Stimulated activated naive CD8-positive, alpha-beta T cell treated with anti-CD3 and anti-CD28 coated beads, Interleukin-15, amount 100 ng/mL, for 72 hours (primary cell): ENCODE results near the gene RASA4B.
"Not testable (repeated sequence)": the region's sequence is repeated elsewhere in the genome, so short reads cannot be mapped to it uniquely, and the experiment has no call there.

Experiments used
- ATAC-seq: fragments of 150-1000 bp; cut with Tn5 transposase; 2 replicates; pipeline ENCODE4 v1.10.0; 2021; ENCODE audit warnings: mild to moderate bottlenecking, moderate library complexity
- DNase-seq, 2 donors: peaks; one replicate each; pipeline ENCODE4 v3.0.0; 2021 to 2022
- H3K27ac Mint-ChIP-seq, 2 donors: one replicate each; pipeline ENCODE4 v1.8.0; 2022; ENCODE audit warnings: mild to moderate bottlenecking in 2 of 2, mixed read lengths in 2 of 2, moderate library complexity in 2 of 2
- H3K27me3 Mint-ChIP-seq: one replicate; pipeline ENCODE4 v1.8.0; 2022; ENCODE audit warnings: mixed read lengths
- H3K4me1 Mint-ChIP-seq: one replicate; pipeline ENCODE4 v1.8.0; 2022; ENCODE audit warnings: mild to moderate bottlenecking, mixed read lengths
- H3K4me3 Mint-ChIP-seq, 2 donors: one replicate each; pipeline ENCODE4 v1.8.0; 2022; ENCODE audit warnings: mild to moderate bottlenecking in 2 of 2, mixed read lengths in 2 of 2, moderate library complexity in 1 of 2
- H3K9me3 Mint-ChIP-seq, 2 donors: one replicate each; pipeline ENCODE4 v1.8.0; 2022; ENCODE audit warnings: mixed read lengths in 2 of 2

RASA4B gene

DNA sequence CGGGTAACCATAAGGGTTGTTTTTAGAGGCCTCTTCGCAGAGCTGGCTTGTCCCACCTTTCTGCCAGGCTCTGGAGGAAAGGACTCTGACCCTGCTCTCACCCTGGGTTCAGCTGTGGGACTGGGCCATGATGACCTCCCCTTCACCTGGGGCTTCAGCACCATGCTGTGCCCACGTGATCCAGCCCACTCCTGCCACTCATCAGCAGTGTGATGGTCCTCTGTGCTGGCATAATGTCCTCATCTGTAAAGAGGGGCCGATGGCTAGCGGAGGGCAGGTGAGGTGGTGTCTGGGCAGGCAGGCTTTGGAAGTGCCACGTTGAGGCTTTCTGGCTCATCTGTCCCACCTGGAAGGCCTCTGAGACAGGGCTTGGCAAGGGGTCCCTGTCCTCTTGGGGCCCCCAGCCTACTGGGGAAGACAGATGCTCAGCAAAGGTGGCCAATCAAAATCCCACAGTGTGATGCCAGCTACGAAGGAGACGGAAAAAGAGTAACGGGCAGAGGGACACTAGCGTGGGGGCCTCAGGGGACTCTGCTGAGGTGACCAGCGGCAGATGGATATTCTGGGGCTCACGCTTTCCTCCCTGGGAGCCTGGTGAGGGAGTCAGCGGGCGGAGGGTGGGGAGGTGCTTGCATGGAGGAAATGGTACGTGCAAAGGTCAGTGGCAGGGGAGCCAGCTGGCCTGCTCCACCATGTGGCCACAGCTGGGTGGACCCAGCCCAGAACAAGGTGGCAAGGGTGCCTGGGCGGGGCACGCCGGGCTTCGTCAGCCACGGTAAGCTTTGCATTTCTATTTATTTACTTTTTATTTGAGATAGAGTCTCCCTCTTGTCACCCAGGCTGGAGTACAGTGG is 47.4 kb downstream of the RASA4B start:
- DNase-seq: no peak
- Mint-ChIP-seq H3K4me3 (no peak overlapping the region), H3K27ac (peak overlapping the region in 1 of 2 donors; percentile 74), H3K9me3 (no peaks in the 10 kb centered on the region), H3K4me1 (peaks cover 24% of the 10 kb centered on the region), H3K27me3 (no peaks in the 10 kb centered on the region)
- ATAC-seq: no peak

DNA sequence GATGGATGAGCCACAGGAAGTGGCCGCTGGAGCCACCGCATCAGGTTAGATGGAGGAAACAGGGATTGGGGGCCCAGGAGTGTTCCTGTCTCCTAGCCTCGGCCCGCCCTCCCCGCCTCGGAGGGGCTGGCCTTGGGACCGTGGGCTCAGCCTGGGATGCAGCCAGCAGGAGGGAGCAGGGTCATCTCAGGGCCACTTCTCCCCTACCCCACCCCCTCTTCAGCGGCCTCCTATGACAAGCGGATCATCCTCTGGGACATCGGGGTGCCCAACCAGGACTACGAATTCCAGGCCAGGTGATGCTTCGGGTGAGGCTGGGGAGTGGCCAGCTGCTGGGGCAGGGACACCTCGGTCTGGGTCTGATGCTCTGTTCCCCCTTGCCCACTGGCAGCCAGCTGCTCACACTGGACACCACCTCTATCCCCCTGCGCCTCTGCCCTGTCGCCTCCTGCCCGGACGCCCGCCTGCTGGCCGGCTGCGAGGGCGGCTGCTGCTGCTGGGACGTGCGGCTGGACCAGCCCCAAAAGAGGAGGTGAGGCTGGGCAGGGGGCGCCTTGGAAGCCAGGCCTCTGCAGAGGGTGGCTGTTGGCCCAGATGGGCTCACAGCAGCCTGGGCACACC is 48.1 kb downstream of the RASA4B start:
- Mint-ChIP-seq H3K4me1 (peaks cover 26% of the 10 kb centered on the region), H3K27ac (peak overlapping the region in 1 of 2 donors; percentile 95), H3K9me3 (no peaks in the 10 kb centered on the region), H3K4me3 (no peak overlapping the region), H3K27me3 (no peaks in the 10 kb centered on the region)
- DNase-seq (no peak), ATAC-seq (no peak)

DNA sequence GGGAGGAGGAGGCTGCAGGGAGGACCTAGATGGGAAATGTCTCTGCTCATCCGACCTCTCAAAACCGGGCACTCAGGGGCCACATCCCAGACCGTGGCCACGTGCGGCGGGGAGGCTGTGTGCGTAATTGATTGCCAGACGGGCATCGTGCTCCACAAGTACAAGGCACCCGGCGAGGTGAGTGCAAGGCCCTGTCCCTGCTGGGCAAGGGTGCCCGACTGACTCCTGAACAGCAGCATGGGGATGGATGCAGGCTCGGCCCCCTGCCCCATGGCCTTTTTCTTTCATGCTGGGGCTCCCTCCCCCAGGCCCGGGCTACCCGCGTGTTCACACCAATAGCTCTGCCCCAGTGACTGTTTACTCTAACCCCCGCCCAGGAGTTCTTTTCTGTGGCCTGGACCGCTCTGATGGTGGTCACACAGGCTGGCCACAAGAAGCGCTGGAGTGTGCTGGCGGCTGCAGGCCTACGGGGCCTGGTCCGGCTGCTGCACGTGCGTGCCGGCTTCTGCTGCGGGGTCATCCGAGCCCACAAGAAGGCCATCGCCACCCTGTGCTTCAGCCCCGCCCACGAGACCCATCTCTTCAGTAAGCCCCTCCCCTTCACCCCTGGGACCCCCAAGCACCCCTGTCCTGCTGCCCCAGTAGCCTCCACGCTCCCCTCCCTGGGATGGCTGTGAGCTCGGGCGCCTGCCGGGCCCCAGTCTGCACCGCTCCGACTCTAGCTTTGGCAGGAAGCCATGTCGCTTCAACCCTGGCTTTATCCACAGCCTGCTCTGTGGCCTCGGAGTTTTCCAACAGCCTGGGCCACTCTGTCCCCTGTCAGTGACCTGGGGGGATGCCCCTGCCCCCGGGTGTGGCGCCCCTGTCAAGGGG is 48.9 kb downstream of the RASA4B start:
- no peak for DNase-seq
- Mint-ChIP-seq H3K27me3 (no peaks in the 10 kb centered on the region), H3K9me3 (no peaks in the 10 kb centered on the region), H3K4me3 (no peak overlapping the region), H3K27ac (peak overlapping the region in 1 of 2 donors; percentile 95), H3K4me1 (peaks cover 34% of the 10 kb centered on the region)
- ATAC-seq: no peak

DNA sequence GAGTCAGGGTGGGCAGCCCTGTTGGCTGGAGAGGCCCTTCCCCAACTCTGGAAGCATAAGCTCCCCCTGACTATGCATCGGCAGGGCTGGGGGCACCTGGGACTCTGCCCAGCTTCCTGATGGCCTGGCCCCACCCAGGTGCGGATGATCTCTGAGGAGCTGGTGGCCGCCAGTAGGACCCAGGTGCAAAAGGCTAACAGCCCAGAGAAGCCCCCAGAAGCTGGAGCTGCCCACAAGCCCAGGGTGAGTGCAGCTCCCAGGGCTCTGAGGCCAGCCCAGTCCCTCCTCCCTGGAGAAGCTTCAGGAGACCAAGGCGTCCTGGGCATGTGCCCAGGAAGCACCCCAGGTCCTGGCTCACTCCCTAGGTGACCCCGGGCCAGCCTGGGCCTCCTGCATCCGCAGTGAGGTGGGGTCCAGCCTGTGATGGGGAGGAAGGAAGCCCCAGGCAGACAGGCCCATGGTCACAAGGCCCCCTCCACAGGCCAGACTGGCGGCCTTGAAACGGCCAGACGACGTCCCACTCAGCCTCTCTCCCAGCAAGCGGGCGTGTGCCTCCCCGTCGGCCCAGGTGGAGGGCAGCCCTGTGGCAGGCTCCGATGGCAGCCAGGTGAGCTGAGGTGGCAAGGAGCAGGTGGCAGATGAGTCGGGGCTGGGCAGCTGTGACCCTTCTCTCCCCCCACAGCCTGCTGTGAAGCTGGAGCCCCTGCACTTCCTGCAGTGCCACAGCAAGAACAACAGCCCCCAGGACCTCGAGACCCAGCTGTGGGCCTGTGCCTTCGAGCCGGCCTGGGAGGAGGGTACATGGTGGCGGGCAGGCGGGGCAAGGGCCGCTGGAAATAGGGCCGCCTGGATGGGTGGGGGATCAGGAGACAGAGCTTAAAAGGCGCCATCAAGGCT is 49.7 kb downstream of the RASA4B start:
- peak overlapping the region in 1 of 2 donors; percentile 24 for H3K4me3 Mint-ChIP-seq
- H3K9me3 Mint-ChIP-seq: no peaks in the 10 kb centered on the region
- ATAC-seq (no peak), DNase-seq (no peak)
- peaks cover 39% of the 10 kb centered on the region for H3K4me1 Mint-ChIP-seq
- H3K27me3 Mint-ChIP-seq: no peaks in the 10 kb centered on the region
- peak overlapping the region in 1 of 2 donors; percentile 50 for H3K27ac Mint-ChIP-seq

DNA sequence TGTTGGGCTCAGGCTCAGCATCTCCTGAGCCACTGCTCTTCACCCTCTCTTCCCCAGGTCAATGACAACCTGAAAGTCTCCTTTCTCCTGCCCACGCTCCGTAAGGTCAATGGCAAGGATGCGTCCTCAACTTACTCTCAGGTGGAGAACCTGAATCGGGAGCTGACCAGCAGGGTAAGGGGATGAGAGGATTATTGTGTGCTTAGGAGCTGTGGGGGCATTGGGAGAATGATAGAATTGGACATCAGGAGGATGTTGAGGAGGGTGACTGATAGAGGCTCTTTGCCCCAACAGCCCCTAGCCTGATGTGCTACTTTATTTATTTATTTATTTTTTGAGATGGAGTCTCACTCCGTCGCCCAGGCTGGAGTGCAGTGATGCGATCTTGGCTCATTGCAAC is 51.5 kb downstream of the RASA4B start:
- Mint-ChIP-seq H3K4me3 (peak overlapping the region; percentile 95 to 96), H3K9me3 (no peaks in the 10 kb centered on the region), H3K4me1 (peaks cover 51% of the 10 kb centered on the region), H3K27me3 (no peaks in the 10 kb centered on the region), H3K27ac (no peak overlapping the region)
- DNase-seq: no peak
- no peak for ATAC-seq

DNA sequence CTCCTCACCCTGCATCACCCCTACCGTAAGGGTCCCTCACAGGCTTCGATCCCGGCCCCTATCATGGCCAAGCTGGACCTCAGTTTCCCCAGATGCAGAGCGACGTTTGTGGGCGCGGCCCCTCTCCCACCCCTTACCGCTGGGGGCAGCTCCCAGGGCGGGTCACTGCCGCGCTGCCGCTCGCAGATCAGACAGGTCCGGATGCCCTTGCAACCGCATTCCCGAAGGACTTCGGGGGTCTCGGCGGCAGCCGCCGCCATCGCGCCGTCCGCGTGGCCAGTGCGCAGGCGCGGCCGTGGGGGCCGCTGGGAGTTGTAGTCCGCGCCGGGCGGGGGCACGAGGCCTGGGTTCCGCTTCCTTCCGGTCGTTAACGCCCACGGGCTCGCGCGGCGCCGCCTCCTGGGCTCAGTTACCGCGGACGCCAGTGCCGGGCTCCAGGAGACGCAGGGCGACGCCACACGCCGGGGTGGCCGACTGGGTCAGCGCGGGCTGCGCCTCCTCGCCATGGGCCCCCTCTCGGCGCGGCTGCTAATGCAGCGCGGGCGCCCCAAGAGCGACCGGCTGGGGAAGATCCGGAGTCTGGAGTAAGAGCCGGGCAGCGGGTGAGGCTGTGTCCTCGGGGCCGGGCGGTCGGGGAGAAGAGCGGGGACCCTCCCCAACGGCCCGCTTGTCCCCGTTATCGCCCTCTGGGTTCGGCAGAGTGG is 52.8 kb downstream of the RASA4B start, which contains the start of the genes ALKBH4 and LRWD1:
ALKBH4 (minus strand) TSS at position 287 of the 704 bp plus-strand sequence; CDS start at position 260, 27 bp downstream.
LRWD1 (plus strand) TSS at position 408 of the 704 bp plus-strand sequence; CDS start at position 505, 97 bp downstream.
- H3K4me3 Mint-ChIP-seq: peak within 1 kb of the TSS; percentile 95 to 96
- no peaks in the 10 kb centered on the region for H3K27me3 Mint-ChIP-seq
- DNase-seq (peak; percentile 96 to 97), ATAC-seq (peak; percentile 93)
- H3K4me1 Mint-ChIP-seq: peaks cover 59% of the 10 kb centered on the region
- no peaks in the 10 kb centered on the region for H3K9me3 Mint-ChIP-seq
- peak within 1 kb of the TSS; percentile 90 to 93 for H3K27ac Mint-ChIP-seq

DNA sequence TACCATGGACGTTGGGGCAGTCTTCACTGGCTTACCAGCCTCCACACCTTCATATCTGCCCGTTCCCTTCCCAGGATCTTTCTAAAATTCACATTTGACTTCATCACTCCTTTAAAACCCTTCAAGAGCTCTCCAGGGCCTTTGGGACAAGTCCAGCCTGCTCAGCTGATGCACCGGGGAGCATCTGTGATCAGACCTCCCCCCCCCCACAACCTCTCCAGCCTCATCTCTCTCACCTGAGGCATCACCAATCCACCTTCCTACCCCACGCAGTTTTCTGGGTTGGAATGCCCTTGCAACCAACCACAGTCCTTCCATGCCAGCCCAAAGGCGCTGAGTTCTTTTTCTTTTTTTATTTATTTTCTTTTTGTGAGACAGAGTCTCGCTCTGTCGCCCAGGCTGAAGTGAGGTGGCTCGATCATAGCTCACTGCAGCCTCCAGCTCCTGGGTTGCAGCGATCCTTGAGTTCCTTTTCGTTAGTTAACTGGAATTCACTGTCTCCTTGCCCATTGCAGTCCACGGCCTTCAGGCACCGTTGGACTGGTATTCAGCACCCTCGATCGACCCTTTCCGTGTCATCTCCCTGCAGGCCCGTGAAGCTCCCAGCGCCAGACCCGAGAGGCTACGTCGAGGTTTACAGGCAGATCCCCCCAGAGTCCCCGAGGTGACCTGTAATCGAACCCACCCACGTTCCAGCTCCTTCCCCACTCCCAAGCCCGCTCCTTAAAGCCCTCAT is 53.6 kb downstream of the RASA4B start:
- ATAC-seq: no peak
- DNase-seq: no peak
- Mint-ChIP-seq H3K4me1 (peaks cover 59% of the 10 kb centered on the region), H3K9me3 (no peaks in the 10 kb centered on the region), H3K27ac (peak overlapping the region; percentile 90 to 93), H3K27me3 (no peaks in the 10 kb centered on the region), H3K4me3 (peak overlapping the region; percentile 95 to 96)

DNA sequence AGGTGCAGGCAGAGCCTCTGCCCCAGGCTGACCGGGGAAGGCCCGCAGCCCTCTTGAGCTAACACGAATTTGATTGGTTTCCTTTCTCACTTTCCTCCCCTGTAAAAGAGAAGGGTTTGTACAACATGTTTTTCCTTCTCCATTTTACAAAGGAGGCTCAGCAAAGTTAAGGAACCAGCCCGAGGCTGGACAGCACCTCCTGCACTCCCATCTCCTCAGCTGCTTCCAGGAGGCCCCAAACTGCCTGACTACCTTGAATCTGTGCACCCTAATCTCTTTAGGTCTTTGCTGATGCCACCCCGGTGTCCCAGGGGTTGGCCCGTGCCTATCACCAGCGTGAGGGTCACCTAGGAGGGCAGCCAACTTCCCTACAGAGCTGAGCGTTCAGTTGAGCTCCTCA is 57.1 kb downstream of the RASA4B start:
- H3K9me3 Mint-ChIP-seq: no peaks in the 10 kb centered on the region
- no peak for ATAC-seq
- peak overlapping the region in 1 of 2 donors; percentile 62 for H3K27ac Mint-ChIP-seq
- H3K4me1 Mint-ChIP-seq: peaks cover 38% of the 10 kb centered on the region
- no peak overlapping the region for H3K4me3 Mint-ChIP-seq
- no peak for DNase-seq
- H3K27me3 Mint-ChIP-seq: no peaks in the 10 kb centered on the region

DNA sequence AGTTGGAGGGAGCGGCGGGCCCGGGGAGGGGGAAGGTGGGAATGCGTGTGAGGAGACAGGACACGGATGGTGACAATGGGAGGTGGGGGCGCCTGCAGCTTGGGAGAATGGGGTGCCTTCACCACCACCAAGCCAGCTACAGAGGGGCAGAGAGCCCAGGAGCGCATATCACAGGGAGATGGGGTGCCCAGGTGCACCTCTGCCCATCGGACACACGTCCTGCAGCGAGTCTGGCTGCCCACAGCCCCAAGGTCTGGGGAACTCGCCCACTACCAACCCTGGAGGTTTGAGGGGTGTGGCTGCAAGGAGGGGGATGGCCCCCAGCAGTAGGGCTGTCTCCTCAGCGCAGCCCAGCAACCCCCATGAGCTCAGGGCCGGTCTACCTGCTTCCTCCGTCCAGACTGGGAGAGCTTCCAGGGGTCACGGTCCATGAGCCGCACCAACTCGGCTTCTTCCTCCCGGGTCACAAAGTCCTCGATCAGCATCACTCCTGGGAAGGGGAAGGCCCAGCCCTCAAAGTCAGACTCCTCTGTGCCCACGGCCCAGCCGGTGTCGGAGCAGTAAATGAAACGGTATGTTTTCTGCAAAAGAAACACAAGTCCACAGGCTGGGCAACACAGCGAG is 58.2 kb downstream of the RASA4B start:
- Mint-ChIP-seq H3K4me1 (peaks cover 31% of the 10 kb centered on the region), H3K9me3 (no peaks in the 10 kb centered on the region), H3K27ac (no peak overlapping the region), H3K4me3 (no peak overlapping the region), H3K27me3 (no peaks in the 10 kb centered on the region)
- DNase-seq (no peak), ATAC-seq (peak; percentile 15)

DNA sequence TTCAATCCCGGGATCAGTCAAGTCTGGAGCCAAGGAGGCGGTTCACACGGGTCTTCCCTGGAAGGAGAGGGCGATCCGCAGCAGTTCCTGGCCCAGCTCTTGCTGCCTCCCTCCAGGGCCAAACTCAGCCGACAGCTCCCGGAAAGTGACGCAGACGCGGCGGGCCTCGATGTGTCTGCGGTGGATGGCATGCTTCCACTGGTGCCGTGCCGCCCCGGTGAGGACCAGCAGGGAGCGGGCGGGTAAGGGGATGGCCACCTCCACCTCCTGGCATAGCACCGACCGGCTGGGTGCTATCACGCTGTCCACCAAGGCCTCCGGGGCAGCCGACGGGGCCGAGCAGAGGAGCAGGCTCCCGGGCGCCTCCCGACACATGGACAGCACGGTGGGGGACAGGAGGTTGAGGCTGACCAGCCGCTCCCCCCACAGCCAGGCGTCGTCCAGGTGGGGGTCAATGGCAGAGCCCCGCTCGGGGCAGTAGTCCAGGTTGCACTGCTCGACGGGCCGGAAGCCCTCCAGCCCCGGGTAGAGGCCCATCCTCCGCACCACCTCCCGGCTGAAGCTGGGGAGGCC is 60.1 kb downstream of the RASA4B start:
- ATAC-seq: peak; percentile 26
- H3K4me1 Mint-ChIP-seq: peaks cover 16% of the 10 kb centered on the region
- H3K4me3 Mint-ChIP-seq: no peak overlapping the region
- H3K27me3 Mint-ChIP-seq: no peaks in the 10 kb centered on the region
- H3K9me3 Mint-ChIP-seq: no peaks in the 10 kb centered on the region
- no peak overlapping the region for H3K27ac Mint-ChIP-seq
- no peak for DNase-seq

DNA sequence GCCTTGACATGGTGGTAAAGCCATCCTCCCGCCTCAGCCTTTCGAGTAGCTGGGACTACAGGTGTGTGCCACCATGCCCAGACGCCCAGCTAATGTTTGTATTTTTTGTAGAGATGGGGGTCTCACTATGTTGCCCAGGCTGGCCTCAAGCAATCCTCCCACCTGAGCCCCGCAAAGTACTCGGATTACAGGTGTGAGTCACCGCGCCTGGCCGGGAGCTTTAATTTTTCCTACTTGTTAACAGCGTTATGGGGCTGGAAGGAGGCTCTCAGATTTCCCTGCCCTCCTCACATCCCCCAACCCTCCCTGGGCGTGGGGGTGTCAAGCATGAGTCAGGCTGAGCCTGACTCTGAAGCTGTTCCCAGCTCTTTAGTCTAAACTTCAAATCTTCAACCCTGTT is 61.2 kb downstream of the RASA4B start:
- Mint-ChIP-seq H3K4me3 (no peak overlapping the region), H3K27me3 (no peaks in the 10 kb centered on the region), H3K4me1 (peaks cover 8% of the 10 kb centered on the region), H3K9me3 (no peaks in the 10 kb centered on the region), H3K27ac (no peak overlapping the region)
- ATAC-seq: no peak
- no peak for DNase-seq

DNA sequence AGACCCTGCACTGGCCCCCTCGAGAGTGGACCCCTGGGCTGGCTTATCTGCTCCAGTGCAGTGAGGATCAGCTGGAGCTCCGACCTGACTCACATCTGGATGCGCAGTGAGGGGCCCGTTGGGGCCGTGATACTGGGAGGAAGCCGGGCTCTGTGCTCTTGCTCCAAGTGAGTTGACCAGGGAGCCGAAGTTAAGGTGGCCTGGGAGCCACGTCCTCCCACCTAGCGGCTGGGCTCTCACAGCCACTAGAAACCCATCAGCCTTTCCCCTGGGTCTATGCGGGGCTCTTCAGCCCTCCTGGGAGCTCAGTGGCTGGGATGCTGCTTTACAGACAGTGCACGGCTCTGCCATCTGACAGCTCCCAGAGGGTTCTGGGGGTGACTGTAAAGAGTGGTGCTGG is 62.0 kb downstream of the RASA4B start:
- Mint-ChIP-seq H3K9me3 (no peaks in the 10 kb centered on the region), H3K27me3 (no peaks in the 10 kb centered on the region), H3K27ac (no peak overlapping the region), H3K4me1 (peaks cover 4% of the 10 kb centered on the region), H3K4me3 (no peak overlapping the region)
- DNase-seq (no peak), ATAC-seq (no peak)

DNA sequence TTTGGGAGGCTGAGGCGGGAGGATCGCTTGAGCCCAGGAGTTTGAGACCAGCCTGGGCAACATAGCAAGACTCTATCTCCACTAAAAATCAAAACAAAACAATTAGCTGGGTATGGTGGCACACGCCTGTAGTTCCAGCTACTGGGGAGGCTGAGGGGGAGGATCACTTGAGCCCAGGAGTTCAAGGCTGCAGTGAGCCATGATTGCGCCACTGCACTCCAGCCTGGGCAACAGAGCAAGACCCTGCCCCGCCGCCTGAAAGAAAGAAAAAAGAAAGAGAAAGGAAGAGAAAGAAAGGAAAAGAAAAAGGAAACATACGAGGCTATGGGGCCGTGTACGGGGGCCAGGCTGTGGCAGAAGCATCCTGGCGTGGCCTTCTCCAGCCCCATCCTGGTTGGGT is 62.6 kb downstream of the RASA4B start:
- H3K9me3 Mint-ChIP-seq, H3K27ac Mint-ChIP-seq, ATAC-seq, H3K4me1 Mint-ChIP-seq, DNase-seq, H3K4me3 Mint-ChIP-seq, H3K27me3 Mint-ChIP-seq: not testable (repeated sequence)
